ENCODE results near the gene THSD7A. TPM values are rescaled to one million over a fixed set of nuclear protein-coding genes. Genes with fewer than 3 reads are reported as not detected.

The THSD7A gene
- total RNA-seq, 1 donor from 2014 or later = 41.0 TPM

DNA sequence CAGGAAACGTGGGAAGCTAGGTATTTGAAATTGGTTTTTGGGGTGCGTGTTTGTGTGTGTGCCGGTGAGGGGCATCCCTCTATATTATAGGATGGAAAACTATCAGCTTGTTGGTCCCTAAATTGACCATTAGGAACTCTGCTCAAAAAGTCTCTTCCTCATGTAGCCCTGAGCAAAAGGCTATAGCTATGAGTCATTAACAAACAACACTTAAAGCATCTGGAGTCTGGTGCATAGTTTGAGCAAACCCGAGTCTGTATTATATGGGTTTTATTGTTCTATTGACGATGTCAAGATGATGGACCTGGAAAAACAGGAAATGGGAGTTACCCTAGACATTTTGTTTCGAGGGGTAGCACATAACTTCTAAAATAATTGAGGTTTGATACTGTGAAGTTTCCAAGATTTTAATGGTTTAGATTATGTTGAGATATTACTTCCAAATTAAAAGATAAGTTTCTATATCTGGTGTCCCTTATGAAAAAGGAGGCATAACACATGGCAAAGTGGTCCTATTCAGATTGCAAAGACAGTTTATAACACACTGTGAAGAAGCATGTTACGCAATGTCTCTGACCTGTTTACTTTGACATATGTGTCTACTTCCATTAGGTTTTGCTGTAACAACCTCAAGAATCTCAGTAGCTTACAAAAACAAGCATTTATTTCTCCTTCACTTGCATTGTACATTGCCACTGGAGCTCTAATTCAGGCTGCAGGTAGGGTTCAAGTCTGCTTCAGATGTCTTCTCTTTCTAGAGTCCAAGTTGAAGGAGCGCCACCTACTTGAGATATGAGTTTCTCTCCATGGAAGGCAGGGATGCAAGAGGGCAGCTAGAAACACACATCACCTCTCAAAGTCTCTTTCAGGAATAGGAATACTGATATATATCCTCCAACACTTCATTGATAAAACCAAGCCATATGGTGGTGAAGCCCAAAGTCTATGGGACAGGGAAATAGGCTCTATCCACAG, 500.6 kb downstream of the THSD7A start:
- DNase-seq = no peak

DNA sequence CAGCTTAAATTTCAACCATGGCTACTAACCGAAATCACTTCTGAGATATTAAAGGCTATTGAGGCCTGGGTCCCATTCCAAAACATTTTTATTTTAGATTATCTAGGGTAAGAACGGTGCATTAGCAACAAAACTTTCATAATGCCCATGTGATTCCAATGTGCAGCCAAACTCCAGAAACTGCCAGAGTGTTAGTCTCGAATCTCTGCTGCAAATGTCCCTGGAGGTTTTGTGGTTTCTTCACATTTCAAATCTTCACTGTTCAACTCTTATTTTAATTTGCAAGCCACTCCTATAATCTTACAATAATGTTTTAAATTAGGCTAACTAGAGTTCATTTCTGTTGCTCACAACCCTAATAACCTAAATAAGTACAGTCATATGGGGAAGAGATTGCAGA, 501.3 kb downstream of the THSD7A start:
- DNase-seq = no peak

DNA sequence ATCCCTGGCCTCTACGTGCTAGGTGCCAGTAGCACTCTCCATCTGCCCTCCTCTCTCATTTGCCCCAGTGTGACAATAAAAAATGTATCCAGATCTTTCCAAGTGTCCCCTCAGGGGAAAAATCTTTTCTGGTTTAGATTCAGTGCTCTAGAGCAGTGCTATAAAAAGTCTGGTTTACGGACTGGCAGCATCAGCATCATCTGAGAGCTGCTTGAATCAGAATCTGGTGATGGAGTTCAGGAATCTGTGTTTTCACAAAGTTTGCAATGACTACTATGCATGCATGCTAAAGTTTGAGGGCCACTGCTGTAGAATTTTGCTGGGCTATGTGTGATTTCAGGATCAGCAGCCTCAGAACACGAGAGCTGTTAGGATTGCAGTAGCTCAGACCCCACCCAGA, 501.8 kb downstream of the THSD7A start:
- DNase-seq = no peak

- DNase-seq = no peak
Measured at GRCh38 chr7:11329626-11330025, 502.4 kb downstream of the THSD7A start.

DNA sequence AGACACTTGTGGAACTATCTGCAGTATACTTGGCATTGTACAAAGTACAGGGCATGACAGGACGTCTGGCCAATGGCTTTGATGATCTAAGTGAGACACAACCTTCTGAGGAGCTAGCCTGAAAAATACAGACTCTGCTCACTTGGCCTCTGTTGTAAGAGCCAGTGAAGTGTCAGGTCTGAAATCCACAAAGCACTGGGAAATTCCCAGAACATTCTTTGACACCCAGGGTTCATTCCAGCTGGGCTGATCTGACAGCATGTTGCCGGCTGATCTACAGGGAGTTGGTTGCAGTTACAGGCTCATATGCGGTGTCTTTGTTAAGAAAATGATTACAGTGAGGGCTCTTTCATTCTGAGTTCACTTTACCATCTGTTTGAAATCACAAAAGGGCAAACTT, 503.7 kb downstream of the THSD7A start:
- no peak for DNase-seq

DNA sequence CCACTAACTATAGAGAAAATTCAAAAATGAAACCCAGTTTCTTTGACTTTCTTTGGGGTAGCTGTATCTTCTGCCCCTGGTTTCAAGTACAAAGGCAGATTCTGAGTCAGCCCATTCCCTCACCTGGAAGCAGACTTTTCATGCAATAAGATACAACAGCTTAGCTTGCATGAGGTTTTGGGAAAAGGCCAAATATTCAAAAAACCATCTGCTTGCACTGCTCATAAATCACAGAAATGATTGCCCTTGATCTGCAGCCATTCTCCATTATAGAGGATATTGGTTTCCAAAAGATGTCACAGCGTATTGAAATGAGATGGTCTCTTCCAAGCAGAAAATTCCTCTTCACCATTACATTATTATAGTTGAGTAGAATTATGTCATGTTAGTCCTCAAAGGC, 504.4 kb downstream of the THSD7A start:
- DNase-seq = no peak

All from occipital lobe (tissue), 2 donors.